ENCODE results near the gene RFK. TPM values are rescaled to one million over a fixed set of nuclear protein-coding genes. Genes with fewer than 3 reads are reported as not detected.

The RFK gene
- total RNA-seq, 1 donor from 2014 or later: 16.6 TPM

GRCh38 chr9:76342858-76343257, 51.4 kb downstream of the RFK start:
- DNase-seq (ENCODE audit: extremely low spot score, unreplicated experiment): no peak
- no peaks in the 10 kb centered on the region for H3K4me1 Mint-ChIP-seq (ENCODE audit: unreplicated experiment)
- no peak for TF ChIP-seq CTCF (IDR thresholded peaks at IDR 0.05)
- H3K27me3 Mint-ChIP-seq (ENCODE audit: unreplicated experiment): peaks cover 28% of the 10 kb centered on the region
- no peaks in the 10 kb centered on the region for H3K9me3 Mint-ChIP-seq (ENCODE audit: unreplicated experiment)
- H3K36me3 Mint-ChIP-seq (ENCODE audit: unreplicated experiment): no peaks in the 10 kb centered on the region
- no peak overlapping the region for H3K4me3 Mint-ChIP-seq (ENCODE audit: unreplicated experiment)
- H3K27ac Mint-ChIP-seq (ENCODE audit: unreplicated experiment): no peak overlapping the region

DNA sequence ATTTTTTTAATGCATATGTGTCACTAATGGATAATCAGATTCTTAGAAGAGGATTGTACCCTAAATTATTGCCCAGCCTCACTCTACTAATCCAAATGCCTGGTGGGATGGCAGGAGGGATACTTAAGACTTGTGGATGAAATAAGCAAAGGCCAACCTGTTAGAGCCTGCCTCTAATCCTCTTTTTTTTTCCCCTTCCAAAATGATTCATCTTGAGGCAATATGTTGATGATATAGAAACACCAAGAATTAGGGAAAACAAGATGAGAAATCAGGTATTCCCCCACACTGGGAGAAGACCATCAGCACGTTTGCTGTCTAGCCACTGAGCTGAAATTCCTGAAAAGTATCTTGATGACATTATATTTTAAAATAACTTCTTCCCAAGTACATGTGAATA, 52.0 kb downstream of the RFK start:
- peaks cover 28% of the 10 kb centered on the region for H3K27me3 Mint-ChIP-seq (ENCODE audit: unreplicated experiment)
- no peaks in the 10 kb centered on the region for H3K36me3 Mint-ChIP-seq (ENCODE audit: unreplicated experiment)
- no peak for TF ChIP-seq CTCF (IDR thresholded peaks at IDR 0.05)
- H3K9me3 Mint-ChIP-seq (ENCODE audit: unreplicated experiment): no peaks in the 10 kb centered on the region
- DNase-seq (ENCODE audit: extremely low spot score, unreplicated experiment): no peak
- H3K4me1 Mint-ChIP-seq (ENCODE audit: unreplicated experiment): no peaks in the 10 kb centered on the region
- no peak overlapping the region for H3K27ac Mint-ChIP-seq (ENCODE audit: unreplicated experiment)
- no peak overlapping the region for H3K4me3 Mint-ChIP-seq (ENCODE audit: unreplicated experiment)

- Mint-ChIP-seq H3K9me3 (ENCODE audit: unreplicated experiment) (no peaks in the 10 kb centered on the region), H3K4me1 (ENCODE audit: unreplicated experiment) (no peaks in the 10 kb centered on the region), H3K36me3 (ENCODE audit: unreplicated experiment) (no peaks in the 10 kb centered on the region), H3K27me3 (ENCODE audit: unreplicated experiment) (peaks cover 28% of the 10 kb centered on the region), H3K4me3 (ENCODE audit: unreplicated experiment) (no peak overlapping the region), H3K27ac (ENCODE audit: unreplicated experiment) (no peak overlapping the region)
- TF ChIP-seq CTCF (IDR thresholded peaks at IDR 0.05): no peak
- no peak for DNase-seq (ENCODE audit: extremely low spot score, unreplicated experiment)
Measured at GRCh38 chr9:76341616-76342015, 52.6 kb downstream of the RFK start.

GRCh38 chr9:76338418-76338817, 55.8 kb downstream of the RFK start:
- Mint-ChIP-seq H3K4me3 (ENCODE audit: unreplicated experiment) (no peak overlapping the region), H3K36me3 (ENCODE audit: unreplicated experiment) (no peaks in the 10 kb centered on the region), H3K4me1 (ENCODE audit: unreplicated experiment) (no peaks in the 10 kb centered on the region), H3K27ac (ENCODE audit: unreplicated experiment) (no peak overlapping the region), H3K9me3 (ENCODE audit: unreplicated experiment) (no peaks in the 10 kb centered on the region), H3K27me3 (ENCODE audit: unreplicated experiment) (peaks cover 44% of the 10 kb centered on the region)
- DNase-seq (ENCODE audit: extremely low spot score, unreplicated experiment): no peak
- no peak for TF ChIP-seq CTCF (IDR thresholded peaks at IDR 0.05)

DNA sequence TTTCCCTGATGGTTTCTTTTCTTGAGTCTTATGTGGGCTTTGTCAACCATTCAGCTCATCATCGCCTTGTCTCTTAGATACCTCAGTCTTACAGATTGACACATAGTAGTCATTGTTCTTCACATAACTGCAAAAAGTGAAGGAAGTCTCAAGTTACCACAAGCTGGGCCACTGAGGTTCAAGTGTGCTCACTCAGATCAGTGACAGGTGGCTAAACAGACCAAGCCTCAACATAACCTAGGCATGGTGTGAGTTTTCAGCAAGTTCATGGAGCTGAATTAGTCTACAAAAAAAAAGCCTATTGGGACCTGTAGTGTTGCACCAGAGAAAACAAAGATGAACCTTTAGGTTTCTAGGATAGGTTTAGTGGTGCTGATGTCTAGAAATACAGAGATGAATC, 58.2 kb downstream of the RFK start:
- Mint-ChIP-seq H3K27ac (ENCODE audit: unreplicated experiment) (no peak overlapping the region), H3K4me1 (ENCODE audit: unreplicated experiment) (no peaks in the 10 kb centered on the region), H3K36me3 (ENCODE audit: unreplicated experiment) (no peaks in the 10 kb centered on the region), H3K4me3 (ENCODE audit: unreplicated experiment) (no peak overlapping the region), H3K9me3 (ENCODE audit: unreplicated experiment) (no peaks in the 10 kb centered on the region), H3K27me3 (ENCODE audit: unreplicated experiment) (peaks cover 45% of the 10 kb centered on the region)
- TF ChIP-seq CTCF (IDR thresholded peaks at IDR 0.05): no peak
- no peak for DNase-seq (ENCODE audit: extremely low spot score, unreplicated experiment)

Other genes starting within 250 kb of the RFK start
- gene GCNT1, start 64.8 kb upstream of the RFK start, total RNA-seq: 8.0 and 8.6 TPM in 2 replicates

All from osteocyte (in vitro differentiated cells).